Liver (tissue), 3 donors: ENCODE data around the gene UBASH3A.

ENCODE experiments used
- ATF3 ChIP-seq: IDR thresholded peaks from 2 replicates; pipeline ENCODE4 v1.6.1; 2016; ENCODE audit warnings: antibody characterized with exemption
- REST ChIP-seq: IDR thresholded peaks from 2 replicates; pipeline ENCODE4 v1.6.1; 2016; ENCODE audit warnings: antibody characterized with exemption, mild to moderate bottlenecking
- ZBTB33 ChIP-seq: IDR thresholded peaks from 2 replicates; pipeline ENCODE4 v1.6.1; 2016; ENCODE audit warnings: antibody characterized with exemption
- TF ChIP-seq, protein P1 (sequence below): fragments of 150-350 bp; IDR thresholded peaks from 2 replicates; pipeline ENCODE4 v1.5.1; 2017; ENCODE audit warnings: improper control_type of control experiment, low read depth, low read length; ENCODE audit not compliant: missing input control
- donor health status: healthy.
- donor health status: healthy.

DNA sequence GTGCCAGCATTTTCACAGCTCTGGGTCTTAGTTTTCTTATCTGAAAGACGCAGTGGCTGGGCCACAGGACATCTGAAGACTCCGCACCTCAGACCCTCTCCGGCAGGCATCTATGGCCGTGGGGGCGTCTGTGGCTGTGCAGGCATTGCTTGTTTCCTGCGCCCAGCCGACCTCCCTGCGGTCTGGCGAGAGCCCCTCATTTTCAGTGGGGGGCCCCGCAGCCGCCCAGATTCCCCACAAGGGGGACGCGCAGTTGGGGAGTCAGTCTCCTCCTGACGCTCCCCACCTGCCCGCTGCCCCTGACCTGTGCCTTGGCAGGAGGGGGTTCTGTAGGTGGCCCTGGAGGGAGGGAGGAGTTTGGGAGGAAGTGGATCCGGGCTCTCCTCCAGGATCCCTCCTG is 33.9 kb upstream of the UBASH3A start:
- TF ChIP-seq ZBTB33 = no peak
- TF ChIP-seq, protein P1, sequence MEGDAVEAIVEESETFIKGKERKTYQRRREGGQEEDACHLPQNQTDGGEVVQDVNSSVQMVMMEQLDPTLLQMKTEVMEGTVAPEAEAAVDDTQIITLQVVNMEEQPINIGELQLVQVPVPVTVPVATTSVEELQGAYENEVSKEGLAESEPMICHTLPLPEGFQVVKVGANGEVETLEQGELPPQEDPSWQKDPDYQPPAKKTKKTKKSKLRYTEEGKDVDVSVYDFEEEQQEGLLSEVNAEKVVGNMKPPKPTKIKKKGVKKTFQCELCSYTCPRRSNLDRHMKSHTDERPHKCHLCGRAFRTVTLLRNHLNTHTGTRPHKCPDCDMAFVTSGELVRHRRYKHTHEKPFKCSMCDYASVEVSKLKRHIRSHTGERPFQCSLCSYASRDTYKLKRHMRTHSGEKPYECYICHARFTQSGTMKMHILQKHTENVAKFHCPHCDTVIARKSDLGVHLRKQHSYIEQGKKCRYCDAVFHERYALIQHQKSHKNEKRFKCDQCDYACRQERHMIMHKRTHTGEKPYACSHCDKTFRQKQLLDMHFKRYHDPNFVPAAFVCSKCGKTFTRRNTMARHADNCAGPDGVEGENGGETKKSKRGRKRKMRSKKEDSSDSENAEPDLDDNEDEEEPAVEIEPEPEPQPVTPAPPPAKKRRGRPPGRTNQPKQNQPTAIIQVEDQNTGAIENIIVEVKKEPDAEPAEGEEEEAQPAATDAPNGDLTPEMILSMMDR = no peak
- no peak for TF ChIP-seq REST
- no peak for TF ChIP-seq ATF3
